GM18861 (cell line): ENCODE results near the gene ULBP2.
"Not testable (repeated sequence)": the region's sequence is repeated elsewhere in the genome, so short reads cannot be mapped to it uniquely, and the experiment has no call there.

Experiments
- ATAC-seq: cut with Tn5 transposase; IDR thresholded peaks from one replicate; pipeline ENCODE4 v1.9.1; 2021; ENCODE audit not compliant: unreplicated experiment

The ULBP2 gene

DNA sequence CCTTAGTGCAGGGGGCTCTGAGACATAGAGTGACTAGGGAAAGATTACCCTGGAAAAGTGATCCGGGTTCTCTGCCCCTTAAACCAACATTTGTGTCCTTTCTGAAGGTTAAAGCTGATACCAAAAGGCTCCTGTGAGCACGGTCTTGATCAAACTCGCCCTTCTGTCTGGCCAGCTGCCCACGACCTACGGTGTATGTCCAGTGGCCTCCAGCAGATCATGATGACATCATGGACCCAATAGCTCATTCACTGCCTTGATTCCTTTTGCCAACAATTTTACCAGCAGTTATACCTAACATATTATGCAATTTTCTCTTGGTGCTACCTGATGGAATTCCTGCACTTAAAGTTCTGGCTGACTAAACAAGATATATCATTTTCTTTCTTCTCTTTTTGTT, 6.8 kb downstream of the ULBP2 start:
- ATAC-seq = no peak

DNA sequence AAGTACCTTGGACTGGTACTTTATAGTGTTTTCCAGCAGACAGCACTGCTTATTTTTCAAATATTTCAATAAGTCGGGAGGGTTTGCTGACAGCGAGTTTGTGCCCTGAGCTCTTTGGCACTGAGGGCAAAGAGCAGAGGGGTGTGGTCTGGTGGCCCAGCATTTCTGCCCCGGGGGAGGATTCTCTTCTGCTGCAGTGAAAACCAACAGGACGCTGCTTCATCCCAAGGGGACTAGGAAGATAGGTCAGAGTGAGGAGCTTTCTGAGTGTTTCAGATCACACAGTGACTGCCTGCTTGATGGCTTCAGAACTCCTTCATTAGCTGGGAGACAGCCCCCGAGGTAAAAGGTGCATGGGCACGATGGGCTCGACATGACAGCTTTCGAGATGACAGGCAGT, 8.6 kb downstream of the ULBP2 start:
- no peak for ATAC-seq

DNA sequence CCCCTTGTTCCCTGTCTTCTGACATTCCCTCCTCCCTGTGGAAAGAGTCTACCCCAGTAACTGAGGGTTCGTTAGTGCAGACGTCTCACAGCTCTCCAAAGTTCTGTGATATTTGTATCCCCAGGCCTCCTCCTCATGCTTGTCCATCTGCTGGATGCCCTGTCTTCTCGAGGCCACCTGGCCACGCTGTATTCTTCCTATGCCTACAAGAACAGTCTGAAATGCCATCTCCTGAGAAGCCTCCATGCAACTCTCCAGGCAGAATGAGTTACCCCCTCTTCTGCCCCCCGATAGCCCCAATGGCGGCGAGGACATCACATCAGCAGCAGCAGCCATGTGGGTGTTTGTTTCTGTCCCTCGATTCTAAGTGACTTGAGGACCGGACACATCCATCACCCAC, 9.3 kb downstream of the ULBP2 start:
- no peak for ATAC-seq

DNA sequence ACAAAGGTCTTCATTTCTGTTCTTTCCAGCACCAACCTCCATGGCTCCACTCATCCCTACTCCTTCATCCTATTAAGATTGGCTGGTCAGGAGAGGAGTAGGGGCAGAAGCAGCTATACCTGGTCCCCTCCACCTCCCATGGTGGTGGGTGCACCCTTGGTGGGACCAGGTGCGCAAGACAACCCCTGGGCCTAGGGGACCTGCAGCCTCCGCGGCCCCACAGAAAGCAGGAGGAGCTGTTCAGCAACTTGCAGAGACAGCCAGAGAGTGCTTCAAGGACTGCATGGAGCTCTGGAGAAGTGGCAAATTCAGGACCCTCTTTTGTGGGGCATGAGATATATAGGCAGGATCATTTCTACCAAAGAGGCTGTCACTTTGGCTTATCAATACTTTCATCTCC, 9.8 kb downstream of the ULBP2 start:
- ATAC-seq = no peak

DNA sequence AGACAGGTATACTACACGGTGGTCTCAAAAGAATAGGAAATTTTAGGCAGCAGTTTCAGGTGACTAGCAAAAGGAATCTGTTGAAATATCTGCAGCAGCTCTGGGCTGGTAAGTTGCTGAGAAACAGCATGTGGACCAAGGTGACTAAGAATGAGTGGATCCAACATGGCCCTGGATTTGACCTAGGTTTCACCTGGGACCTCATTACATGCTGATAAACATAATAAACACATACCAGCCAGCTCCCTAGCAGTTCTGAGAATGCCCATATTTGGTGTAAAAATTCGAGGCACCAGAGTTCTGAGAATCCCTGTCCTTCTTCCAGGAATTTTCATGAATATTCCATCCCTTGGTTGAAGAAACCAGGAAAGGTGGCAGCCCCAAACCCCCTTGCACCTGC, 11.6 kb downstream of the ULBP2 start:
- not testable (repeated sequence) for ATAC-seq

DNA sequence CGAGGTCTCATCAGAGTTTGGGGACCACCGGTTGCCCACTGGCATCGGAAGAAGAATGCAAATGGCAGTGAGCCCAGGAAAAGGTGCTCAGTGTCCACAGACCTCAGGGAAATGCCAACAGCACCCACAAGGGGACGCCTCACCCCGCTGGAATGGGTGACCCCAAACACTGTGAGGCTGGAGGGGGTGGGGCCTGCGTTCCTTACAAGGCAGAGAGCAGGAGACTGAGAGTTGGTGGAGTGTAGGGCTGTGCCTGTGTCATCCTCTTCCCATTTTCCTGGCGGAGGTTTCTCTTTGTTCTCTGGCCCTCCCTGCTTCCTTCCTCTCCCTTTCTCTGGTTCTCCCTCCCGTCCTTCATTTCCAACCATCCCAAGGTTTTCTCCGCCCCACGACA, 12.1 kb downstream of the ULBP2 start:
- not testable (repeated sequence) for ATAC-seq

DNA sequence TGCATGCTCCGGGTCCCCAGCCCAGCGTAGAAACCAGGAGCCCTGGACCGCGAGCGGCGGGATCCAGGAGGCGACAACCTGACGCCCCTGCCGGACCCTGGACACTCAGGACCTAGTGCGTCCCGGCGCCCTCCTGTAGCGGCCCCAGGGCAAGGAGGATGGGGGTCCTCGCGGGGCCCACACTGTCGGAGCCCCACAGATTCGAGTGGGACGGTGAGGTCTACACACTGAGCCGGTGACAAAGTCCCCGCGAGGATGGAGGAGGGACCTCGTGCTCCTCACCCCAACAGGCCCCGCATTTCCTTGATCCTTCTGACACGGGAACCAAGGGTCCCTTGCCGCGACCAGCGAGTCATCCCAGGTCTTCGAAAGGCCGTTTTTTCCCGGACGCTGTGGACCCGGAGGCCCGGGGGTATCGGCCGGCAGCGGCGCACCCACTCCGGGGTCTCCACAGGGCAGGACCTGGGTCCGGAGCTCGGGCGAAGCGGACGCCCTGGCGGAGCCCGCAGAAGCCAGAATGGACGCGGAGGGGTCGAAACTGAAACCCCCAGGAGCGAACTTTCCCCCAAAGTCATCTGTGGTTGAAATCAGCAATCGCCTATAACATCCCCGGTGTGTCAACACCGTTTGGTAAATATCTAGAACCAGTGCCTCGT, 12.6 kb downstream of the ULBP2 start:
- not testable (repeated sequence) for ATAC-seq

DNA sequence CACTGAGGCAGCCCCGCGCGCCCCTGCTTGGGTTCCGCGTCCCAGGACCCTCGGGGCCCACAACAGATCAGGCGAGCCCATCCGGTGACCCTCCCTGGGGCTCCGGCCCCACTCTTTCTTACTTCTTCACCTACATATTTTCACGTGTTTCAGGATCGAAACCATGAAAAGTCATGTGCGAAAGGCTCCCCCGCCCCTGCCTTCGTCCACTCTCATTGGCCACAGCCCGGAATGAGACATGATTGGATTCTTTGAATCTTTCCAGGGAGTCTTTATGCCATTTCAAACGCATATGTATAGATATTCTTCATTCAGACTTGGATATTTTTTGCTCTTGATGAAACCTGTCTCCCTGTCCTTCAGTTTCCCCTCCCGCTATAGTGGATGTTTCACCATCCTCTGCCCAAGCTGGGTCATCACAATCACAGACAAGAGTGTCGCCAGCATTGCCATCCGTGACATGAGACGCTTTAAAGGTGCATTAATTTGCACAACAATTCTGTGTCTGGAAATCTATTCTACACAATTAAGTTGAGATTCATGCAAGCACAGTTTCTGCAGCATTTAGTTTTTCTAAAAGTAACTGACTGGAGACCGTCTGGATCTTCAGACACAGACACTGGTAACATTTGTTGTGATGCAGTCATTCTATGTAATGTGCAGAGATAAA, 13.3 kb downstream of the ULBP2 start:
- ATAC-seq = not testable (repeated sequence)

DNA sequence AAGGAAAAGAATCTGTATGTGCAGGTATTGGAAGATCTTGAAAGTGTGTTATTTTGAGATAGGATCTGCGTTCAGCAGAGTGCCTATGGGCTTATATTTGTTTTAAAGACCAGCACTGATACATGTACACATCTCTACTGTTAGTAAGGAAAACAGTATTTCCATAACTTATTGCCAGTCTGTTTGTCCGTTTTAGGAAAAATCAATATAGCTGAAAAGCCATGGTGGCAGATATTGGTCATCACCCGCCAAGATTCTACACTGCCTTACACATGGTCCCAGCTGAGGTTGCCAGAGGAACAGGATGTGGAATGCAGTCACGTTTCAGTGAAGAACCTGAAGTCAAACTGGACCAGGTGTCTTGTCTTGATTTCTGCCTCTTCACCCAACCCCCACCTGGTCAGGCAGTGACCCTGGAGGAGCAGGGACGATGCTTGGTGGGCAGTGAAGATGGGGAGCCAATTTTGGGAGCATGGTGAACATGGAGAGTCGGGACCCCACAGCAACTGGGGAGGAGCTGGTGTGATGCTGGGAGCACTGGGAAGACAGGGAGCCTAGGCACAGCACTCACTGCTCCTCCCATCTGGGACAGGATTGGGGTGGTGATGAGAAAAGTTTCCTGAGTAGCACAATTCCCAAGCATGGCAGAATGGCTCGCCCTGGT, 14.0 kb downstream of the ULBP2 start:
- not testable (repeated sequence) for ATAC-seq

DNA sequence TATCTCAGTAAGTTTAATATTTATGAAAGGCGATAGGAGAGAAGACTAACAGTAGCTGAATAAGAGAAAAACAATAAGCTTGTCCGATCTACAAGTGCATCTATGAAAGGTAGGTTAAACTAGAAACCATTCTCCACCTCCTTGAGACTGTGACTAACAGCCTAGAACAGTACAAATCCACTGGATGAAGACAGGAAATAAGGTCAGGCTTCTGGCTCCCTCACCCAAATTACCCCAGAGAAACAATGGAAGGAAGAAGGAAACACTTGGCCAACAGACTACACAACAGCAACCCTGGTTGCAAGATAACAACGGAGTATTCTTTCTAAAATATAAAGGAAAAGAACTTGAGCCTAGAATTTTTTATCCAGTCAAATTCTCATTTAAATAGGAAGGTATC, 16.3 kb downstream of the ULBP2 start:
- ATAC-seq = not testable (repeated sequence)

DNA sequence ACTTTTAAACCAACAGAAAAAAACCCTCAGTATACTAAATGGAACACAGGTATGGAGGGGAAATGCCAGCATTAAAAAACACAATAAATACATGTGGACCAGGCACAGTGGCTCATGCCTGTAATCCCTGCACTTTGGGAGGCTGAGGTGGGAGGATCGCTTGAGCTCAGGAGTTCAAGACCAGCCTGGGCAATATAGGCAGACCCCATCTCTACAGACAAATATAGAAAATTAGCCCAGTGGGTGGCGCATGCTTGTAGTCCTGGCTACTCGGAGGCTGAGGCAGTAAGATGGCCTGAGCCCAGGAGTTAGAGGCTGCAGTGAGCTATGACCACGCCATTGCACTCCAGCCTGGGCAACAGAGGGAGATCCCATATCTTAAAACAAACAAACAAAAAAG, 18.0 kb downstream of the ULBP2 start:
- not testable (repeated sequence) for ATAC-seq

DNA sequence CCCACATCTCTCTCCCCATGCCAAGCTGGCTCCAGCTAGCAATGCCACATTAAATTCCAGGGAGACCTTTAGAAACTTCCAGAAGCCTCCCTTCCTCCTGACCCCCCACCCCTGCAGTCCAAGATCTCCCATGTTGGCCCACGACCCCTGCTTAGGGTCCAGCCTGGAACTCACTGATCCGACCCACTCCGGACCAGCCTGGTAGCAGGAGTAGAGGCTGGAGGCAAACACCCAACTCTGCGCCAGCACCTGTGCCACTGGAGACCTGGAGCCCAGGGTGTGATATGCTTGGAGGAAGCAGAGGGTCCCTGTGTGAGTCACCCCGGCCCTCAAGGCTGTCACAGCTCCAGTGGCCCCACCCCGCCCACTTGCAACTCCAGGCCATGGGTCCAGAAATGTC, 18.7 kb downstream of the ULBP2 start:
- no peak for ATAC-seq

DNA sequence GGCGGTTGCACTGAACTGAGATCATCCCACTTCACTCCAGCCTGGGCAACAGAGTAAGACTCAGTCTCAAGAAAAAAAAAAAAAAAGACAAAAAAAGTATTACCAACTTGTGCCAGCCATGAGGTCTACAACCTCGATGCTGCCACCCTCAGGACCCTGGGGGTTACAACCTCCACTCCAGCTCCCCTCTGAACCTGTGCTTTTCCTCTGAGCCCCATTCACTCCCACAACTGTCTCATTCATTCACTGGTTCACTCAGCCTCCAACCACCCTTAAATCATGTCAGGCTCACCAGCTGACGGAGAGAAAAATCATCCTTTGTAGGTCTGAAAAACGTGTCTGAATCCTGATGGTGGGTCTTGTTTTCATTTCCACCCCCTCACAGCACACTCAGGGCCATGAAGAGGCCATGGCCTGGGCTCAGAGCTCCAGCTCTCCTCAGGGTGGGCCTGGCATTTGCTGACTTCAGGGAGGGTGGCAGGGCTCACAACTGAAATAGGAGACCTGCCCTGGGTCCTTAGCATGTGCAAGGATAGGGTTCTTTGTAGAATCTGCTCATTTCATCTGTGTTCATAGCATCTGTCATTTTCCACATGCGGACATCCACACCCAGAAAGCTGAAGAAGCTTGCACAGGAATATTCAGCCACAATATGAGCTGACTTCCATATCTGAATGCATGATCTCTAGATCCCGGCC, 20.1 kb downstream of the ULBP2 start:
- ATAC-seq = no peak

DNA sequence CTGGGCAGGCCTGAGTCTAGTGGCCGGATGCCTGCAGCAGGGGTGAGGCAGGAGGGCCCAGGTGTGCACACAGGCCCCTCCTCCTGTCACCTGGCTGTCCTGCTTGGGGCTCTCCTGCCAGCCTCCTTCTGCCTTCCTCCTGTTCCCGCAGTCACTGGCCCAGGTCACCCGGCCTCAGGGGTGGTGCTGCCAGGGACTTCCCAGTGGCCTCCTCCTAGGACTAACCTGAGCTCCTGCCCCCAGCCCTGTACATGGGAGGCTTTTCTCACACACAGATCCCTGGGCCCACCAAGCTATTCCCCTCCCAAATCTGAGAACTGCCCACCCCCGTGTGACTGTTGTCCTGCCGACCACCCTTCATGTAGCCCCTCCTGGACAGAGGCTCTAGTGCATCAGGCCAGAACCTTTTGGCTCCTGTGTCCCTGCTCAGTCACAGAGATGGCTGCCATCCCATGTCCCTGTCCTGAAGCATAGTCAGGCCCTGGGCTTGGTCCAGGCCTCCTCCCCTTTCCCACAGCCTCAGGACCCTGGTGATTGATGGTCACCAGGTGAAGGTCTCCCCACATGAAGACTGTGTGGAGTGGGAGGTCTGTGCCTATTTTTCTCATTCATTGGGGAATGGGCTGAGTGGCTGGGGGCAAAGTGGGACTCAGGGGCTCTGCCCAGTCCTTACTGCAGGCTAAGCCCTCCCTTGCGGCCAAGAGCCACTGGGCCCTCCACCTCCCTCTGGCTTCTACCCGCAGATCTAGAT, 20.8 kb downstream of the ULBP2 start:
- no peak for ATAC-seq

DNA sequence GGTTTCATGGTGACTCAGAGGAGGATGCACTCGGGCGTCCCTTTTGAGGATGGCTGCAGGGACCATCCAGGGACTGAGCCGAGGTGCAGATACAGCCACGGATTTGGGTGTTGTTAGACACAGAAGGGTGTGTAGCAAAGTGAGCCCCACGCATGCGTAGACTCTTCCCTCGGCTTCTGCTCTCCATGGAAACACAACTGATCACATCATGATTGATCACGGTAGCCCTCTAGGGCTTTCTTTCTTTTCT, 21.3 kb downstream of the ULBP2 start:
- ATAC-seq = no peak

DNA sequence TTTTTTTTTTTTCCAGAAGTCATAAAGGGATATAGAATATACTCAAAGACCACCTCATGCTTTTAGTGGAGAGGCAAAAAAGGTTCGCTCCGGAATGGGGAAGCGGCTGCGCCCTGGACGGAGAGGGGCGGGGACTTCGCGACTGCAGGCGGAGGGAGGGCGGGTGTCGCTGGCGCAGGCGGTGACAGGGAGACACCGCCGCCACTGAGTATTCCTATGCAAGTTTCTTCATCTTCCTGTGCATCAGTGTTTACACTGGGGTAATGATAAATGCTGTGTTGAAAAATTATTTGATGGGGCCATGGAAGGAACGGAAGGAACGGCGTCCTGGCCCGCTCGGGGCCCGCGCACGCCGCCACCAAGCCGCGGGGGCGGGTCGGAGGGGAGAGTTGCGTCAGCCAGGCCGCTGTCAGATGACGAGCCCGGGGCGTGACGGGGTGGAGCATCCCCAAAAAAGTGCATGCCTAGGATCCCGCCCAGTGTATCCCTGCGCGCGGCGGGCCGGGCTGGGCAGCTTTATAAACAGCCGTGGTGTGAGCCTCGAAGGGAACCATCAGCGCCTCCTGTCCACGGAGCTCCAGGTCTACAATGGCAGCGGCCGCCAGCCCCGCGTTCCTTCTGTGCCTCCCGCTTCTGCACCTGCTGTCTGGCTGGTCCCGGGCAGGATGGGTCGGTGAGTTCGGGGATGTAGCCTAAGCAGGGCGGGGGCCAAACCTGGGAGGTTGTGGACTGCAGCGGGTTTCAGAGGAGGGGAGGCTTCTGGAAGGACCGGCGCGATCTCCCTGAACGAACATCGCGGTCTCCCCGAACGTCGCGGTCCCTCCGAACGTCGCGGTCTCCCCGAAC, 21.9 kb downstream of the ULBP2 start, which contains the start of gene ULBP1:
Gene ULBP1, plus strand, starts transcription at position 482 of the 846 bp plus-strand sequence. Its CDS starts 107 bp downstream, at position 589.
- no peak for ATAC-seq

DNA sequence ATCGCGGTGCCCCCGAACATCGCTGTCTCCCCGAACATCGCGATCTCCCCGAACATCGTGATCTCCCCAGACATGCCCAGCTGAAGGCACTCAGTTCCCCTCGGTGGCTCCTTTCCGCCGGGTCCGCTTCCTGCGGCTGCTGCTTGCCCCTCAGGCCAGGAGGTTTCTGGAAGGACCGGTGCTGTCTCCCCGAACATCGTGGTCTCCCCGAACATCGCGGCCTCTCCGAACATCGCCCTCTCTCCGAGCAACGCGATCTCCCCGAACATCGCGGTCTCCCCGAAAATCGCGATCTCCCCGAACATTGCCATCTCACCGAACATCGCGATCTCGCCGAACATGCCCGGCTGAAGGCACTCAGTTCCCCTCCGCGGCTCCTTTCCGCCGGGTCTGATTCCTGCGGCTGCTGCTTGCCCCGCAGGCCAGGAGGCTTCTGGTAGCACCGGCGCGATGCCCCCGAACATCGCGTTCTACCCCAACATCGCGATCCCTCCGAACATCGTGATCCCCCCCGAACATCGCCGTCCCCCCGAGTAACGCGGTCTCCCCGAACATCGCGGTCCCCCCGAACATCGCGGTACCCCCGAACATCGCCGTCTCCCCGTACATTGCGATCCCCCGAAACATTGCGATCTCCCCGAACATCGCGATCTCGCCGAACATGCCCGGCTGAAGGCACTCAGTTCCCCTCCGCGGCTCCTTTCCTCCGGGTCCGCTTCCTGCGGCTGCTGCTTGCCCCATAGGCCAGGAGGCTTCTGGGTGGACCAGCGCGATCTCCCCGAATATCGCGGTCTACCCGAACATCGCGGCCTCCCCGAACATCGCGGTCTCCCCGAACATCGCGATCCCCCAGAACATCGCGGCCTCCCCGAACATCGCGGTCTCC, 22.7 kb downstream of the ULBP2 start:
- no peak for ATAC-seq

DNA sequence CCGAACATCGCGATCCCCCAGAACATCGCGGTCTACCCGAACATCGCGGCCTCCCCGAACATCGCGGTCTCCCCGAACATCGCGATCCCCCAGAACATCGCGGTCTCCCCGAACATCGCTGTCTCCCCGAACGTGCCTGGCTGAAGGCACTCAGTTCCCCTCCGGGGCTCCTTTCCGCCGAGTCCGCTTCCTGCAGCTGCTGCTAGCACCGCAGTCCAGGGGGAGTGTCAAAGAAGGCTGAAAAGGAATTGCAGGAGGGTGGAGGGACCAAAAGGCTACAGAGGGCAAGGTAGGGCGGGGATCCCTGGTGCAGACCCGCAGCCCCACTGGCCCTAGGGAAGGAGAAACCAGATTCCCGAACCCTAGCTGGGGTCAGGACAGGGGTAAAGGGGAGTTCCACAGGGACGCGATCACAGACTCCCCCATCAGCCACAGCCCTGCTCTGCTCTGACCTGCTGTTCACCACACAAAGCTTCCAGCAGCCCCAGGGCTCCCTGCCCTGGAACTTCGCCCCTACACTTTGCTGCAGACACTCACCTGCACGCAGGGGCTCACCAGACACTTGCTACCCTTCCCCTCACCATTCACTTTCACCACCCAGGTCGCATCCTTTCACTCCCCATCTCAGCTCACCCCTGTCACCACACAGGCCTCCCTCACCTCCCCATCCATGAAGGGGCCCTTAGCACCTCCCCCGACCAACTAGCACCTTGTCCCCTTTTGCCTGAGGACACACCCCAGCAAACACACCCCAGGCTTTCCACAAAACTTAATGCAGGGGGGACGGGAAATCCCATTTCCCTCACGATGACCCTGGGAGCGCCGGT, 23.6 kb downstream of the ULBP2 start:
- no peak for ATAC-seq
